ENCODE data around the gene TFF2.
A peak's percentile ranks its signal among the peaks of the same experiment; 100 is the strongest.

TFF2 gene

DNA sequence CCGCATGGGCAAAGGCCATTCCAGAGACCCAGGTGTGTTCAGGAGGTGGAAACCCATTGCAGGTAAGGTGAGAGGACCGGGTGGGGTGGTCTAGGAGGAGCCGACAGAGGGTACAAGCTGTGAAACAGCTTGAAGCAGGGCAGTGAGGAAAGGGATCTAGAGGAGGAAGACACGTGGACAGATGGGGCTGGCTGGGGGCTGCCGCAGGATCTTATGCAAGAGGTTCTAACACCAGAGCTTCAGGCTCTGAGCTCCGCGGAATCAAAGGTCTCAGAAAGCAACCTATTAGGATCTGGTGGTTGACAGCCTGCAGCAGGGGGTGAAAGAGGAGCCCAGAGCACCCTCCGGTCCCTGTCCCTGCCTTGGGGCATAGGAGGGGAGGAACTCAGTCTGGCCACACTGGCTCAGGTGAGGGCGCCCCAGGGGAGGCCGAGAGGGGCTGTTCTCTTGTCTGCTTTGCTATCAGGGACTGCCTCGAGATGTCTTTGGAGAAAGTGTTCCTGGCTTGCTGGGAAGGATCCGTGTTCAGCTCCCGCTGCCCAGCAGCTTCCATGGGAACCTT, 13.6 kb upstream of the TFF2 start:
- no peak for DNase-seq

- DNase-seq: no peak
Observed at GRCh38 chr21:42363312-42363711, 12.5 kb upstream of the TFF2 start.

DNA sequence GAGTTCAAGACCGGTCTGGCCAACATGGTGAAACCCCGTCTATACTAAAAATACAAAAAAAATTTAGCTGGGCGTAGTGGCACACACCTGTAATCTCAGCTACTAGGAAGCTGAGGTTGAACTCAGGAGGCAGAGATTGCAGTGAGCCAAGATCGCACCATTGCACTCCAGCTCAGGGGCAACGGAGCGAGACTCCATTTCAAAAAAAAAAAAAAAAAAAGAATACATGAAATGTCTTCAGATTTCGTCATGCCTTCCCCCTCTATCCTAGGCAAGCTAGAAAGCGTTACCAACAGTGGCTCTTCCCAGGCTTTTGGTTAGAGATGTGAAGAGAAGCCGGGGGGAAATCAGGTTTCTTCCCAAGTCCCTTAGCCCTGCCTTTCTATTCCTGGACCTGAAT, 11.9 kb upstream of the TFF2 start:
- DNase-seq: peak; percentile 38

DNA sequence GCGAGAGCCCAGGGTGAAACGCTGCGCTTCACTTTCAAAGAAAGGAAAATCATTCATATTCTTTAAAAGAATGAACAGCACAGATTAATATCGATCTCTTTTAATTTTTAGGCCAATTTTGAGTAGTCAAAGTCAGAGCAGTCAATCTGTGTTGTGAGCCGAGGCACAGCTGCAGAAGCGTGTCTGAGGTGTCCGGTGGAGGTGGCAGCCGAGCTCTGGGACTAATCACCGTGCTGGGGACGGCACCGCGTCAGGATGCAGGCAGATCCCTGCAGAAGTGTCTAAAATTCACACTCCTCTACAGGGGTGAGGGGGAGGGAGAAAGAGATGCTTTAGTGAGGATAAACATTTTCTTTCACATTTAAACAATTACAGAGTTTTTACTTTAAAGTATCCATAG, 11.4 kb upstream of the TFF2 start:
- DNase-seq: no peak

GRCh38 chr21:42361286-42361685, 10.5 kb upstream of the TFF2 start:
- no peak for DNase-seq

DNA sequence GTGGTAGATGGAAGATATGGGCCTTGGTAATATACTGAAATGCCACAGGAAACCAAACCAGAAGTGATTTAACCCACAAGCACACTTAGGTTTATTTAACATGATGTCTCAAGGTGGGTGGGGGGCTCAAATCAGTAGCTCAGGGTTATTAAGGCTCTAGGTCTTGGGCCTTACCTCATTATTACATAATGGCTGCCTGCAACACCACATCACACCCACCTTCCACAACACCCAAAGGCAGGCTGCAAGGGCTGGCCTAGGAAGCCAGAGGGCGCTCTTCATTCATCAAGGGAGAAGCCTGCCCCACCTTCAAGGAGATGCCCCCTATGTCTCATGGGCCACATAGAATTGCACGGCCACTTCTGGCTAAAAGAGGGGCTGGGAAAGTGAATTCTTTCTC, 9.5 kb upstream of the TFF2 start:
- DNase-seq: no peak

DNA sequence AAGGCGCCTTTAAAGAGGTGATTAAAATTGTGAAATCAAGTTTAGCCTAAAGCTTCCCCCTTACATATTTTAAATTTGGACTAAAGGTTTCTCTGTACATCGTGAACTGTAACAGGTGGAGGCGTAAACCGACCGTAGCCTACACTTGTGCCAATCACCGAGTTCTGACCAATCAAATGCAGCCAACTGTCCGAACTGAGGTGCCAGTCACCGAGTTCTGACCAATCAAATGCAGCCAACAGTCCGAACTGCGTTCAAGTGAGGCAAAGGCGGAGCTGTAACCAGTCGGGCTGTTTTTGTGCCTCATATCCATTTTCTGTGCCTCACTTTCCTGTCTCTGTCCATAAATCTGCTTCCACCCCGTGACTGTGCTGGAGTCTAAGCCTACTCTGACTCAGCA, 8.1 kb upstream of the TFF2 start:
- no peak for DNase-seq

- DNase-seq: no peak
Observed at GRCh38 chr21:42358261-42358660, 7.5 kb upstream of the TFF2 start.

DNA sequence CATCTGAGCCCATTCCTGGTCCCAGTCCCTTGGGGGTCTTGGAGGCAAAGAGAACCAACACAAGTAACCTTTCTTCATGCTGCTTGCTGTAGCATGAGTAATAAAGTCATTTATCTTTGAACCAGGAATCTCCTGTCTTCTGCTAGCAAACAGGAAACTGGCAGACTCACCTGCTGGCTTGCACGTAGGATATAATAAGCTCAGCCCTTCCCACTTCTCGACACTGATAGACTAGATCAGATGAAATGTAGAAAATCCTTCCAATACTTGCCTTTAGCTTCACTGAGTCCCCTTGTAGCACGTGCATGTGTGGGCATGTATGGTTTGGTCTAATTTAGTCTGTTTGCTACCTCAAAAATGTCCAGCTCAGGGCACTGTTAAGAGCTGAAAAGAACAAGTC, 6.5 kb upstream of the TFF2 start:
- DNase-seq: no peak

DNA sequence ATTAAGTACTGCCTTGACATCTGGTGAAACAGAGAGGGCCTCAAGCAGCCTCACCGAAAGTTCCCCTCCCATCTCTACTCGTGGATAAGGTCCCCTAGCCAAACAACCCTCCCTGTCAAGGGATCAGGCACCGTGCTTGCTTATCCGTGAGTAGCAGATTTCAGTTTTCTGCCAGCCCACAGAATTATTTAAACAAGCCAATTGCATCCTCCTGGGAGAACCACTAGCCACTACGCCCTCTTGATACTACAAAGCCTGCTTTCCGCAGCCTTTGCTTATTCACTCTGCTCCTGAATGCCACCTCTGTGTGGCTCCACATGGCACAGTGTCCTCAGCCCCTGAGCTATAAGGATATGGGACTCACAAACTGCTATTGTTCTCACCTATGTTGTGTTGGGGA, 5.9 kb upstream of the TFF2 start:
- no peak for DNase-seq

GRCh38 chr21:42356046-42356445, 5.3 kb upstream of the TFF2 start:
- peak; percentile 14 for DNase-seq

- DNase-seq: no peak
Observed at GRCh38 chr21:42353623-42354022, 2.8 kb upstream of the TFF2 start.

- DNase-seq: no peak
Observed at GRCh38 chr21:42352441-42353095, 1.8 kb upstream of the TFF2 start.

DNA sequence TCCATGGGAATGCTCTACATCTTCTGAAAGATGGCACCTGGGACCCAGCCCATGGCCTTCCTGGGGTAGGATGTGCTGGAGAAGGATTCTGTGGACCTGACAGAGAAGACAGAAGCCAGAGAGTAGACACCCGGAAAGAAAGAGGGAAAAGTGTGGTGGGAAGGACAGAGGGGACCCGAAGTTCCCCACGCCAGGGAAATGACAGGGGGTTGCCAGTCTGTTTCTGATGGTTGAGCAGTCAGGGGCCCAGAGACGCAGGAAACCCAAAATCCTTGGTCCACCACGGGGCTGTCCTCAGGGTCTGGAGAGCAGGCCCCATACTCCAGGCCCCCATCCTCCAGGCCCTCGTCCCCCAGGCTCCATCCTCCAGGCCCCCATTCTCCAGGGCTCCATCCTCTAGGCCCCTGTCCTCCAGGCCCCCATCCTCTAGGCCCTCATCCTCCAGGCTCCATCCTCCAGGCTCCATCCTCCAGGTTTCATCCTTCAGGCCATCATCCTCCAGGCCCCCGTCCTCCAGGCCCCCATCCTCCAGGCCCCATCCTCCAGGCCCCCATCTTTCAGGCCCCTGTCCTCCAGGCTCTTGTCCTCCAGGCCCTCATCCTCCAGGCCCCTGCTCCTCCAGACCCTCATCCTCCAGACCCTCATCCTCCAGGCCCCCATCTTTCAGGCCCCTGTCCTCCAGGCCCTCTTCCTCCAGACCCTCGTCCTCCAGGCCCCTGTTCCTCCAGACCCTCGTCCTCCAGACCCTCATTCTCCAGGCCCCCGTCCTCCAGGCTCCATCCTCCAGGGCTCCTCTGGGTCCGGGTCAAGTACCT, 1.0 kb upstream of the TFF2 start:
- DNase-seq: no peak

DNA sequence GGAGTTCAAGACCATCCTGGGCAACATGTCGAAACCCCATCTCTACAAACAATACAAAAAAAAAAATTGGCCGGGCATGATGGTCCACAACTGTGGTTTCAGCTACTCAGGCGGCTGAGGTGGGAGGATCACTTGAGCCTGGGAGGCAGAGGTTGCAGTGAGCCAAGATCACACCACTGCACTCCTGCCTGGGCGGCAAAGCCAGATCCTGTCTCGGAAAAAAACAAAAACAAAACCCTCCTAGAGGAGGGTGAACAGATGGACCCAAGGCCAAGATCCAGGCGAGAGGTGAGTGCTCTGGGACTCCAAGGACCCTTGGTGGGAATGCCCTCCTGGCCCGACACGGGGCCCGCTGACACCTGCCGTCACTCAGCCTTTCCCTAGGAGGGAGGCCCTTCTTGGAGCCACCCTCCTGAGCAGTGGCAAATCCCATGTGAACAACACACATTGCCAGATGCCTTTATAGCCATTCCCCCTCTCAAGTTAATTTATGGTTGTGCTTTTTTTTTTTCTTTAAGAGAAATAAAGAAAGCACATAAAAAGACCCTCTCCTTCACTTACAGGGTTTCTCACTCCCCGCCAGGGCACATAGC, 380 bp downstream of the TFF2 start:
- DNase-seq: peak; percentile 19

GRCh38 chr21:42349420-42350317, 1.1 kb downstream of the TFF2 start:
- DNase-seq: no peak

GRCh38 chr21:42348762-42349161, 2.0 kb downstream of the TFF2 start:
- no peak for DNase-seq

DNA sequence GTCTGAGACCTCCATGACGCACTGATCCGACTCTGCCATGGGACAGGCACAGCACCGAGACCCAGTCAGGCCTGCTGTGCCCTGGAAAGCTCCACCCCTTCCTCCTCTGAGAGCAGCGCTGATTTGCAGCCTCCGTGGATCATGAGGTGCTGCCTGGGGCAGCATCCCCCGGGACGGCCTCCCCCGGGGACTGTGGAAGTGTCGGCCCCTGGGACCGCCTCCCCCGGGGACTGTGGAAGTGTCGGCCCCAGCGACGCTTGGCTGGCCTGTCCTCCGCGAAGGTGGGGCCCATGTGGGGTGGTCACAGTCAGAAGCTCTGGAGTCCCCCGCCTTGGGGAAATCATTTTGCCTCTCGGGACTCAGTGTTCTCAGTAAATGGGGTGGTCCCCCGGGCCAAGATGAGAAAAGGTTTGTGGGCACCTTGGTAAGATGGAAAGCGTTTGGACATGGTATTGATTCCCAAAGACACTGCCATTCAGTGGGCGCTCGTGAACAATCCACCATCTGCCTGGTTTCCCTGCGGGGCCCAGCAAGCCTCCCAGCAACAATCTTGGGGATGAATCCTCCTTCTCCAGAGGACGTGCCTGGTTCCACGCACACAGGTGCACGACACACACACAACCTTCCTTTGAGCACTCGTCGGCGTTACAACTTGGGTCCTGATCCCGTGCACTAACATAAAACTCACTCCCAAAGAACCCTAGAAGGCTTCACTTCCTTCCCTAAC, 3.0 kb downstream of the TFF2 start:
- no peak for DNase-seq

GRCh38 chr21:42346866-42347600, 3.8 kb downstream of the TFF2 start:
- no peak for DNase-seq

DNA sequence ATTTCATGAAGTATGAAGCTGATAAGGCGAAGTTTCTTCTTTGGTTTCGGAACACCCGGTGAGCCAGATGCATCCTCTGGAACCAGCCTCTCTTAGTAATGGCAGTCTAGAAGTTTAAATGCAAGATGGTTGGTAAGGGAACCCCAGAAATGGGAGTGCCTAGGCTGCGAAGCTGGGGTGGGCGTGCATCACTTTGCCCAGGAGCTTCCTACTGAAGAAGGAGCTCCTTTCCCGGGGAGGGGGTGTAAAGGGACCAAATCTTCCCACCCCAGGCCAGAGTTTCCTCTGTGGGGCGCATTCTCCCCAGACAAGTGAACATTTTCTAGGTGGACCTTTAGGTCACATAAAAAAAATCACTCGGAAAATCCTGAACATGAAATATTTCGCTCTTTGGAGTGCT, 4.4 kb downstream of the TFF2 start:
- DNase-seq: no peak

DNA sequence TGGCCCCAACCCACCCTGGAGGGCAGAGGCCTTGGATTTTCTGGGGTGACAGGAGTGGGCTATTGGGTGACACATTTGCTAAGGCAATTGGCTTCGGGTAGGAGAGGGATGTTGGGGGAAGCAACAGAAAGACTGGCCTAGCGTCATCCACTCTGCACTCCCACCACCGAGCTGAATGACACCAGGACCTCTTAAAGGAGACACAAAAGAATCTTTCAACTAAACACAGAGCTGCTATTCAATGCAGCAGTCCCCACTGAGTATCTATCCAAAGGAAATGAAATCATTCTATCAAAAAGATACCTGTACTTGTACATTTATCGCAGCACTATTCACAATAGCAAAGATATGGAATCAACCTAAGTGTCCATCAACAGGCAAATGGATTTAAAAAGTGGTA, 6.2 kb downstream of the TFF2 start:
- DNase-seq: no peak

Measured in DMS79 (cell line).